ENCODE data around the gene PC.
"Not testable (repeated sequence)": the region's sequence is repeated elsewhere in the genome, so short reads cannot be mapped to it uniquely, and the experiment has no call there.

PC gene

DNA sequence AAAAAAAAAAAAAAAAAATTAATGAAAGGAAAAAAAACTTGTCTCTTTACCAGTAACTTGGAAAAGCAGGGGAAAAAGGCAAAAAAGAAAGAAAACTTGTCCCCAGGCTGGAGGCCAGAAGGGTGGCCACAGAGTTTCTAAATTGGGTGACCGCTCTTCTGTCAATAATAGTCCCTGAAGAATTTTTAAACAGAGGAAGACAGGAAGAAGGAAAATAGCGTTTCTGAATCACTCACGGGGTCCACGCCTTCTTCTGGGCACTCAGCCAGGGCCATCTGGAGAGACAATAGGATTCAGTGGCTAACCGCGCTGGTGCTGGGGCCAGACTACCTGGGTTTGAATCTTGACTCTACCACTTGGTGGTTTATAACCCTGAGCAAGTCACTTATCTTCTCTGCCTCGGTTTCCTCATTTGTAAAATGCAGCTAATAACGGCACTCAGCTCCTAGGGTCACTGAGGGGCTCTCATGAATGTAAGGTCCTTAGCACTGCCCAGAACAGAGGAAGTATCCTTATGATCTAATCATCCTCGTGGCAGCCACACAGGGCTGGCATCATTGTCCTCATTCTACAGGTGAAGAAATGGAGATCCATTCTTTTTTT lies 23.9 kb upstream of the PC start:
- no peak overlapping the region for H3K4me3 ChIP-seq (ENCODE audit: low read depth, low read length)

DNA sequence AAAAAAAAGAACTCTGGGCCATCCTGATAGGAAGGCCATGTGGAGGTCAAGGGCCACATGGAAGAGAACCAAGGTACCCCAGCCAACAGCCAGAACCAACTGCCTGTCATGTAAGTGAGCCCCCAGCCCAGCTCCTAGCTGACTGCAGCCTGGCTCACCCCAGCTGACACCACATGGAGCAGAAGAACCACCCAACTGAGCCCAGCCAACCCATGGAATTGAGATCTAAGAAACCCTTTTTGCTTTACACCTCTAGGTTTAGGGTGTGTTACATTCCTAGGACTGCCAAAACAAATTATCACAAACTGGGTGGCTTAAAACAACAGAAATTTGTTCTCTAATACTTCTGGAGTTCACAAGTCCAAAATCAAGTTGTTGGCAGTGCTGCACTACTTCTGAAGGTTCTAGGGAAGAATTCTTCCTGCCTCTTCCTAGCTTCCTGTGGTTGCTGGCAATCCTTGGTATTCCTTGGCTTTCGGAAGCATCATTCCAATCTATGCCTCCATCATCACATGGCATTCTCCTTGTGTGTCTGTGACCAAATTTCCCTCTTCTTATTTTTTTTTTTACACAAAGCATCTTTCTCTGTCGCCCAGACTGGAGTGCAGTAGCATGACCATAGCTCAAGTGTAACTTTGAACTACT lies 21.3 kb upstream of the PC start:
- H3K4me3 ChIP-seq (ENCODE audit: low read depth, low read length): no peak overlapping the region

- no peak overlapping the region for H3K4me3 ChIP-seq (ENCODE audit: low read depth, low read length)
These were observed 20.5 kb upstream of the PC start for GRCh38 chr11:66978717-66979116.

DNA sequence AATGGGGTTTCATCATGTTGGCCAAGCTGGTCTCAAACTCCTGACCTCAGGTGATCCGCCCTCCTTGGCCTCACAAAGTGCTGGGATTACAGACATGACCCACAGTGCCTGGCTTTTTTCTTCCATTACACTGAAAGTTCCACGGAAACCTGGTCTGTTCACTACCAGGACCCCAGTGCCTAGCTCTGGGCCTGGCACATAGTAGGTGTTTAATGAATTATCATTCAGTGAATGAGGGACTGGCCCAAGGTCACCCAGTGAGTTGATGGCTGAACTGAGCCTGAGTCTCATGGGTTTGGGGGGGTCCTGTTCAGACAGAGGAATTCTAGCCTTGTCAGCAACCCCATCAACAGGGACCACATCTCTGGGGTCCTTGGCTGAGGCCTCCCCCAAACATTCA lies 20.0 kb upstream of the PC start:
- H3K4me3 ChIP-seq (ENCODE audit: low read depth, low read length): no peak overlapping the region

DNA sequence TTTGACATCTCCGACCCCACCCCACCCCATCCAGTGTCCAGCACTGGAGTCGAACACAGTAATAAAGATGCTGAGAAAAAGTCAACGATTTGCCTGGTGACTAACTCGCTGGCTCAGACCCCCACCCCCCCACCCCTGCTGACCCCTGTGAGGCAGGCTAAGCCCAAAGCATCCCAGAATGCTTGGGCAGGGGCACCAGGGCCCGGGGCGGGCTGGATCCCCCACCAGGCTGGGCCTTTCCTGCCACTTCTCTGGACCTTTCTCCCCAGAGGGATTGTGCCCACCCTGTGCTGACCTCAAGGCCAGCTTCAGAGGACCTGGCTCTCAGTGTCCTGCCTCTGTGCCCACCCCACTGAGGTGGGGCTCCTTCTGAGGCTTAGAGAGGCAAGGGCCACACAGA lies 18.7 kb upstream of the PC start:
- no peak overlapping the region for H3K4me3 ChIP-seq (ENCODE audit: low read depth, low read length)

DNA sequence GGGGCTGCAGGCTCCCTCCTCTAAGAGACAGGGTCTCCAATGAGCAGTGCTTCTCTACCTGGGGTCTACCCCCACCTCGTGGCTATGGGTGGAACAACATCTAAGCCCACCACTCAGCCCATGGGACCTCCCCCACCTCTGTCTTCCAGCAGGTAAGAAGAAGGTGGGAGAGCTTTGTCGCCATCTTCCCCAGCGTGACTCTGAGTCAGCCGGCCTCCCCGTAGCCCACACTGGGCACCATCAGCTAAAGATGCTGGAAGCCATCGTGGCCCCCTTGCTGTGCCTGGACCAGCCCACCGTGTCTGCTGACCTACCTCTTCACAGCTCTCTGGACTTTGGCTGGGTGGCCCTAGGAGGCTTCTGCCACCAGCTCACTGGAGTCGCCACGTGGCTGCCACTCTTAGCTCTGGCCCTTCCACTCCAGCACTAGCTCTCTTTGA lies 17.9 kb upstream of the PC start:
- H3K4me3 ChIP-seq (ENCODE audit: low read depth, low read length): no peak overlapping the region

DNA sequence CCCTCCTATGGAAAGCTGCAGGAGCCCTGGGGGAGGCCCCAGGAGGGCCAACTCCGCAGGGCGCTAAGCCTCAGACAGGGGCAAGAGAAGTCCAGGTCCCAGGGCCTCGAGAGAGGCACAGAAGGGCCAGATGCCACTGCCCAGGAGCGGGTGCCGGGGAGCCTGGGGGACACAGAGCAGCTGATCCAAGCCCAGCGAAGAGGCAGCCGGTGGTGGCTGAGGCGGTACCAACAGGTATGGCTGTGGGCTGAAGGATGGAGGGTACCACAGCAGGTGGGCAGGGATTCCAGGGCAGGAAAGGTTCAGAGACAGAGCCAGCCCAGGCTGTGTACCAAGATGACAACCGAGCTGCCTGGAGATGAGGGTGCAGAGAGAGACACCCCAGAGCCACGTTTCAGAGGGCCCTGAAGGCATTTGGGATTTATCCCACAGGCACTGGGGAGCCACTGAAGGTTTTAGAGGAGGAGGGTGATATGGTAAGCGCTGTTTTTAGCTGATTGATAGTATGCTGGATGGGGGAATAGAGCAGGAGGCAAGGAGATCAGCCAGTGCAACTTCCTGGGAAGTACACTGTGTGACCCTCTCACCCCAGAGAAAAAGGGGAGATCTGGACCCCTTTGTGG lies 17.3 kb upstream of the PC start:
- H3K4me3 ChIP-seq (ENCODE audit: low read depth, low read length): no peak overlapping the region

- no peak within 1 kb of the TSS for H3K4me3 ChIP-seq (ENCODE audit: low read depth, low read length)
These were observed 16.7 kb upstream of the PC start, which contains the start of gene C11orf86 for GRCh38 chr11:66974724-66975404. C11orf86 (plus strand) TSS chr11:66975304; CDS start chr11:66975363, 59 bp downstream.

DNA sequence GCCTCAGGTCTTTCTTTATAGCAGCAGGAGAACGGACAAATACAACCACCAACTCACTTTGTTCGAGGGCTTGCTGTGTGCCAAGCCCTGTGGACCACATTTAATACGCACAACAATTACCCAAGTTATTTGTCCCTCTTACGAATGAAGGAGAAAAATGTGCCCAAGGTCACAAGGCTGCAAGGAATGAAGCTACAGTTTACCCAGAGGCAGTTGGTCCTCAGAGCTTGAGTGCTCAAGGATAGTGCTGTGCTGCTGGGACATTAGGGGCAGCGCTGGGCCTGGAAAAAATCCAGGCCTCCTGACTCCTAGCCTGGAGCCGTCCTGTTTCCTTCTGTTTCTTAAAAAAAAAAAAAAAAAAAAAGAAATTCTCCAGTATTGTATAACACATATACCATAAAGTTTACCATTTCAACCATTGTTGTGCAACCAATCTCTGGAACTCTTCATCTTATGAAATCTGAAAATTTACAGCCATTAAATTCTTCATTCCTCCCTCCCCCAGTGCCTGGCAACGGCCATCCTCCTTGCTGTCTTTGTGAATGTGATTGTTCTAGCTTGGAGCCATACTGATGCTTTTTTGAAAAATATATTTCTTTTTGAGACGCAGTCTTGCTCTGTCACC lies 15.9 kb upstream of the PC start:
- no peak overlapping the region for H3K4me3 ChIP-seq (ENCODE audit: low read depth, low read length)

DNA sequence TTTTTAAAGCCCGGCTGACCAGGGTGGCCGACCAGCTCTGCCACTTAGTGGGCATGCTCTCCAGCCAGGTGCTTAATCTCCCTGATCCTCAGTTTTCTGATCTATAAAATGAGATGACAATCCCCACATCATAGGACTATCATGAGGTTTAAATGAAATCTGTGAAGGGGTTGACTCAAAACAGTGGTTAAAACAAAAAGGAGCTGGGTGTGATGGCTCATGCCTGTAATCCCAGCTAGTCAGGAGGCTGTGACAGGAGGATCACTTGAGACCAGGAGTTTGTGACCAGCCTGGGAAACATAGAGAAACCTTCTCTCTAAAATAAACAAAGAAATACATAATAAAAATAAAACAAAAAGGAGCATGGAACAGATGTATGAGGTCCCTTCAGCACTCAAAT lies 13.3 kb upstream of the PC start:
- H3K4me3 ChIP-seq (ENCODE audit: low read depth, low read length): no peak overlapping the region

GRCh38 chr11:66970807-66971442 lies 12.7 kb upstream of the PC start:
- H3K4me3 ChIP-seq (ENCODE audit: low read depth, low read length): no peak overlapping the region

- H3K4me3 ChIP-seq (ENCODE audit: low read depth, low read length): no peak overlapping the region
These were observed 12.2 kb upstream of the PC start for GRCh38 chr11:66970371-66970806.

DNA sequence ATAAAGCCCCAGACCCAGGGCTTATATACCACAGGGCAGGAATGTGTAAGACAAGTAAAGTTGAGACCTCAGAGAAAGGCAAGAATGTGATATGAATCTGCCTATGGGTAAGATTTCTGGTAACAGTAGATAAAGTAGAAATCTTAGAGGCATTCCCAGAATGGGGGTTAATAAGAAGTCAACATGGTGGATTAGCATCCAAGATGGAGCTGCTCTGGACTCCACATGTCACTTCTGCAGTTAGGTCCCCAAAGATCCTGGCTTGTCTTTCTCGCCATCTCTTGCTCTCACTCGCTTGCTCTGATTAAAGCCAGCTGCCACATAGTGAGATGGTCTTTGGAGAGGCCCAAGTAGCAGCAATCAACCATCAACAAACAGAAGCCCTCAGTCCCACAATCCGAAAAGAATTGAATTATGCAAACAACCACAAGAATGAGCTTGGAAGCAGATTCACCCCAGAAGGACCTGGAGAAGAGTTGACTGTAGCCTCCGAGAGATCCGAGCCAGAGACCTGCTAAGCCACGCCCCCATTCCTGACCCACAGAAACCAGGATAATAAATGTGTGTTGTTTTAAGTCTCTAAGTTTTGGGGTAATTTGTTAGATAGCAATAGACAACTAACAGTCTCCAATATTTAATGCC lies 11.5 kb upstream of the PC start:
- H3K4me3 ChIP-seq (ENCODE audit: low read depth, low read length): no peak overlapping the region

GRCh38 chr11:66967670-66968425 lies 9.7 kb upstream of the PC start:
- no peak overlapping the region for H3K4me3 ChIP-seq (ENCODE audit: low read depth, low read length)

- H3K4me3 ChIP-seq (ENCODE audit: low read depth, low read length): no peak overlapping the region
These were observed 8.2 kb upstream of the PC start for GRCh38 chr11:66966351-66966750.

- H3K4me3 ChIP-seq (ENCODE audit: low read depth, low read length): no peak overlapping the region
These were observed 6.3 kb upstream of the PC start for GRCh38 chr11:66964495-66964894.

DNA sequence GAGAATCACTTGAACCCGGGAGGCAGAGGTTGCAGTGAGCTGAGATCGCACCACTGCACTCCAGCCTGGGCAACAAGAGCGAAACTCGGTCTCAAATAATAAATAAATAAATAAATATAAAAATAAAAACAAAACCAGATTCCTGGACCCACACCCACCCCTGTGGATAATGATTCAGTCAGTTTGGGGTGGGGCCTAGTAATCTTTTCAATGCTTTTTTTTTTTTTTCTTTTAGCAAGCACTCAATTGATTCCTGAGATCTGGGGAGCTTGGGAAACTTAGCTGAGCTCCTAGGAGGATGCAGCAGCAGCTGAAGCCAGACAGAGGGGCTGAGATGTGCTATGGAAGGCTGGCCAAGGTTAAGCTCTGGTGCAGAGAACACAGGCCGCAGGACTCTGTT lies 4.6 kb upstream of the PC start:
- H3K4me3 ChIP-seq (ENCODE audit: low read depth, low read length): no peak overlapping the region

- H3K4me3 ChIP-seq (ENCODE audit: low read depth, low read length): no peak overlapping the region
These were observed 4.1 kb upstream of the PC start for GRCh38 chr11:66962247-66962646.

- not testable (repeated sequence) for H3K4me3 ChIP-seq (ENCODE audit: low read depth, low read length)
These were observed 3.6 kb upstream of the PC start for GRCh38 chr11:66961691-66962213.

- no peak overlapping the region for H3K4me3 ChIP-seq (ENCODE audit: low read depth, low read length)
These were observed 732 bp upstream of the PC start for GRCh38 chr11:66958956-66959274.
